ENCODE results near the gene CYP4B1. TPM values are rescaled to one million over a fixed set of nuclear protein-coding genes. Genes with fewer than 3 reads are reported as not detected.
"Not testable (repeated sequence)": the region's sequence is repeated elsewhere in the genome, so short reads cannot be mapped to it uniquely, and the experiment has no call there.

The CYP4B1 gene
- polyA plus RNA-seq (2012; ENCODE audit: missing spikeins), result not detected

DNA sequence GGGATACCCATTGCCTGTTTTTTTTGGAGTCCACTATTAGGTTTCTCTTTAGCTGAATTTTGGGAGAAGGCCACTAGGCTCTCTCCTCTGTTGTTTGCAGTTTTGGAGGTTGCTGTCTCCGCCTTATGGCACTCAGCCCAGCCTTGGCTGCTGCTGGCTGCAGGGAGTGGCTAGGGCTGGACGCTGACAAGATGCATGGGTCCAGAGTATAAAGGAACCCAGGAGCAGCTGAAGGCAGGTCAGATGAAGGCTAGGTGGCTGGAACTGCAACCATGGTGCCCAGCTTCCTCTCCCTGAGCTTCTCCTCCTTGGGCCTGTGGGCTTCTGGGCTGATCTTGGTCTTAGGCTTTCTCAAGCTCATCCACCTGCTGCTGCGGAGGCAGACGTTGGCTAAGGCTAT is at the start of gene CYP4B1:
Gene CYP4B1 (plus strand): TSS at position 237 of the 400 bp plus-strand sequence. CDS start 36 bp downstream, at position 273.
- FAIRE-seq, result no peak

DNA sequence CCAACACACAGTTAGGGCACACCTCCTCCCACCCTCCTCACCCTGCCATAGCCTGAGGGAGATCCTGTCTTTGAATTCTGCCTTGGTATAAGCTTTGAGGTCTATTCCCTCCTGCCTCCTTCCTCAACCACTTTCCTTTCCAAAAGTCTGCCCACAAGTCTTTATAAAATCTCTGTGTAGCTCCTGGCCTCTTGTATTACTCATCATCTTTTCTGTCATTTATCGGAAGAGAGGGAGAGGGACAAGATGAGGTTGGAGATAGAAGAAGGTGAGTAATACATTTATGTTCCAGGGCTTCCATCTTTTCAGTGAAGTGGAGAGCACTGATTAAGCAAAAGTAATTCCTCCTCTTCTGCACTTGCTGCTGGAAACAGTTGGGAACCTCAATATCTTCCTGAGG is 49.4 kb upstream of the CYP4B1 start:
- DNase-seq (ENCODE audit: insufficient read length), result no peak
- TF ChIP-seq POLR2A (IDR thresholded peaks at IDR 0.05; ENCODE audit: low read depth, low read length), result no peak
- TF ChIP-seq POLR2AphosphoS5 (IDR thresholded peaks at IDR 0.05; ENCODE audit: low read depth, low read length), result no peak
- TF ChIP-seq TAF1 (IDR thresholded peaks at IDR 0.05; ENCODE audit: borderline replicate concordance, low read depth, low read length), result no peak
- no peak for FAIRE-seq

More for the DNA sequence above, at the start of gene CYP4B1:
- no peak for DNase-seq (ENCODE audit: insufficient read length)
- no peak for TF ChIP-seq POLR2AphosphoS5 (IDR thresholded peaks at IDR 0.05; ENCODE audit: low read depth, low read length)
- TF ChIP-seq TAF1 (IDR thresholded peaks at IDR 0.05; ENCODE audit: borderline replicate concordance, low read depth, low read length), result no peak
- no peak for TF ChIP-seq POLR2A (IDR thresholded peaks at IDR 0.05; ENCODE audit: low read depth, low read length)

- DNase-seq (ENCODE audit: insufficient read length) (no peak), FAIRE-seq (no peak)
- no peak for TF ChIP-seq POLR2A (IDR thresholded peaks at IDR 0.05; ENCODE audit: low read depth, low read length)
These were observed 48.9 kb upstream of the CYP4B1 start for GRCh38 chr1:46749921-46750404.

GRCh38 chr1:46753985-46754384 is 44.9 kb upstream of the CYP4B1 start:
- FAIRE-seq (no peak), DNase-seq (ENCODE audit: insufficient read length) (no peak)
- TF ChIP-seq TAF1 (IDR thresholded peaks at IDR 0.05; ENCODE audit: borderline replicate concordance, low read depth, low read length), result no peak
- TF ChIP-seq POLR2A (IDR thresholded peaks at IDR 0.05; ENCODE audit: low read depth, low read length), result no peak
- no peak for TF ChIP-seq POLR2AphosphoS5 (IDR thresholded peaks at IDR 0.05; ENCODE audit: low read depth, low read length)

GRCh38 chr1:46754707-46755106 is 44.1 kb upstream of the CYP4B1 start:
- not testable (repeated sequence) for FAIRE-seq; DNase-seq (ENCODE audit: insufficient read length)

- FAIRE-seq (no peak), DNase-seq (ENCODE audit: insufficient read length) (no peak)
These were observed 43.7 kb upstream of the CYP4B1 start for GRCh38 chr1:46755121-46755520.

DNA sequence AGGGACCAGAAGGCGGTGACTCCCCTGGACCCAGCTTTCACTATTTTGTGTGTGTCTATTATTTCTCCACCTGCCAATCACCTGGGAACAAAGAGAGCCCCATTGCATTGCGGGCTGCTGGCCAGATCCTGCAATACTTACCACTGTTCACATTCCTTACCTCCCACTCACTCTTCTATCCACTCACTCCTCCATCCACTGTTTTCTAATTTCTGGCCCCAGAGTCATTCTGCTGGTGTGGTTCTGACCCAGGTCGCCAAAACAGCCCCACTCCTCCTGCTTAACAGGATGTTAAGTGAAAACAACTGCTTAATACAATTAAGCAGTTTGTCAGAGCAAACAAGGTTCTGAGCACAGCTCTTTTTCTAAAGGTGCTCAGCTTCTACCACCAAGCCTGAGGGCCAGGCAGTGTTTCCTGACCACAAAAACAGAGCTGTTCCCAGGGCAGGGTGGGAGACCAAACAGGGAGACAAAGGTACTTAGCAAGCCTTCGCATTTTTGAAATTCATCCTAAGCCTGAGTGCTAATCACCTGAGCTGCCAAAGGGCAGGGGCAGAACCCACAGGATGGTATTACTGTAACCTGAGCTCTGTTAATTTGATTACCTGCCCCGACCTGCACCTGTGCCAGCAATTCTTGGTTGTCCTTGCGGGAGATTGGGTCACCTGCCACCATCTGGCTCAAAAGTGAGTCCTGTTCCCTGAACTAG is 41.4 kb upstream of the CYP4B1 start:
- FAIRE-seq (no peak), DNase-seq (ENCODE audit: insufficient read length) (no peak)
- no peak for TF ChIP-seq POLR2AphosphoS5 (IDR thresholded peaks at IDR 0.05; ENCODE audit: low read depth, low read length)
- TF ChIP-seq POLR2A (IDR thresholded peaks at IDR 0.05; ENCODE audit: low read depth, low read length), result no peak
- TF ChIP-seq TAF1 (IDR thresholded peaks at IDR 0.05; ENCODE audit: borderline replicate concordance, low read depth, low read length), result no peak

More at GRCh38 chr1:46755121-46755520, 43.7 kb upstream of the CYP4B1 start:
- TF ChIP-seq POLR2AphosphoS5 (IDR thresholded peaks at IDR 0.05; ENCODE audit: low read depth, low read length) (no peak), TAF1 (IDR thresholded peaks at IDR 0.05; ENCODE audit: borderline replicate concordance, low read depth, low read length) (no peak), POLR2A (IDR thresholded peaks at IDR 0.05; ENCODE audit: low read depth, low read length) (no peak)

DNA sequence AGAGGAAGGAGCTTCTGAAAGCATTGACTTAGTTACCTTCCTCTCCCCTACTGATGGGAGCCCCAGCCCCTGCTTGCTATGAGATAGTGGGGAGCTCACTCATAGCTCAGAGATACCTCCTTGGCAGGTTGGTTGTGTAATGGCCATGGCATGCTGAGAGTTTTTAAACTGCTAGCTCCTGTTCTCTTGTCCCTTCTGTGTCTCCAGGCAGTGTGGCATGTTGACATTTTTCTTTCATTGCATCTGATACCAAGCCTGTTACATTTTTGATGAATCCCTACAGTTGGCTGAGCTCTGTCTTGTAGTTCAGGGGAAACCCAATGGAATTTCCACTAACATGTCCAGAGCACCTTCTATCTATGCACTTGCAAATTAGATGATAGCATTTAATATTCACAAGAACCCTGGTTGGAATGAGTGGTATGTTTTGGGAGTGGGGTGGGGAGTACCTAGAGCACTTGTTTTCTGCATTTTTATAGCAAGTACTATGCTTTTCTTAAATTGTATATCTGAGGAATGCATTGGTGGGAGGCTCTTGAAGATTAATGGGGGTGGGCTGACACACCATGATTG is 40.8 kb upstream of the CYP4B1 start:
- TF ChIP-seq TAF1 (IDR thresholded peaks at IDR 0.05; ENCODE audit: borderline replicate concordance, low read depth, low read length), result no peak
- TF ChIP-seq POLR2A (IDR thresholded peaks at IDR 0.05; ENCODE audit: low read depth, low read length), result no peak
- no peak for TF ChIP-seq POLR2AphosphoS5 (IDR thresholded peaks at IDR 0.05; ENCODE audit: low read depth, low read length)
- no peak for FAIRE-seq

DNA sequence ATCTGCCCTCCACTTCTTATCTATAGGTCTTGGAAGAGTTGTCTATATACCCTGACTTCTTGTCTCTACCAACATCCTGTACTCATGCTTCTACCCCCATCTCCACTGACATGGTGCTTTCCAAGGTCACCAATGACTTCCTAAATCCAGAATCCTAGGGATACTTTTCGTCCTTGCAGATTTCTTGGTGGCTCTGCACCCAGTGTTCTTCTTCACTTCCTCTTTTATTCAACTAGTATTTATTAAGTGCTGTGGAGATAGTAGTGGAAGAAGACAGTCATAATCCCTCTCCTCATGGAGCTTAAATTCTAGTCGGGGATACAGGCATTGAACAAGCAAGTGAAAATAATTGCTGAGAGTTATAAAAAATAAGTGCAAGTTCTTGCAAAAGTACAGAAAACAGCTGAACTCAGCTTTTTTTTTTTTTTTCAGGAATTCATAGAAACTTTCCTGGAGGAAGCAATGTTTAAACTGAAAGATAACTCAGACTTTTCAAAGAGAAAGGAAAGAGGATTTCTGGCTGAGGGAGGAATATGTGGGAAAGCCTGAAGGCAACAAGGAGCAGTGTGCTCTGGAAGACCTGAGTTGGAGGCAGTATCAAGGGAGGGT is 38.2 kb upstream of the CYP4B1 start:
- FAIRE-seq, result no peak

More for the DNA sequence above, 40.8 kb upstream of the CYP4B1 start:
- no peak for DNase-seq (ENCODE audit: insufficient read length)

DNA sequence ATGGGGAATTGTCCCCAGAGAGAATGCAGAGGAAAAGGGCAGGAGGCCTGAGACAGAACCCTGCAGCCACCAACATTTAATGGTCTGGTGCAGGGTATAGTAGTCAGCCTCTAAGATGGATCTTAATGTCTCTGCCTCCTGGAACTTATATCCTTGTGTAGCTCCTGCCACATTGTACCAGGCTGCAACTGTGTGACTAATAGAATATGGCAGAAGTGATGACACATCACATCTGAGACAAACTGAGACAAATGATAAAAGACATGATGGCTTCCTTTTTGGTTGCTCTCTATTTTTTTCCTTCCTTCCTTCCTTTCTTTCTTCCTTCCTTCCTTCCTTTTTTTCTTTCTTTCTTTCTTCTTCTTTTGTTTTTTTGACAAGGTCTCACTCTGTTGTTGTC is 37.1 kb upstream of the CYP4B1 start:
- FAIRE-seq, result no peak

More for the DNA sequence above, 38.2 kb upstream of the CYP4B1 start:
- no peak for DNase-seq (ENCODE audit: insufficient read length)
- no peak for TF ChIP-seq TAF1 (IDR thresholded peaks at IDR 0.05; ENCODE audit: borderline replicate concordance, low read depth, low read length)
- TF ChIP-seq POLR2A (IDR thresholded peaks at IDR 0.05; ENCODE audit: low read depth, low read length), result no peak
- TF ChIP-seq POLR2AphosphoS5 (IDR thresholded peaks at IDR 0.05; ENCODE audit: low read depth, low read length), result no peak

DNA sequence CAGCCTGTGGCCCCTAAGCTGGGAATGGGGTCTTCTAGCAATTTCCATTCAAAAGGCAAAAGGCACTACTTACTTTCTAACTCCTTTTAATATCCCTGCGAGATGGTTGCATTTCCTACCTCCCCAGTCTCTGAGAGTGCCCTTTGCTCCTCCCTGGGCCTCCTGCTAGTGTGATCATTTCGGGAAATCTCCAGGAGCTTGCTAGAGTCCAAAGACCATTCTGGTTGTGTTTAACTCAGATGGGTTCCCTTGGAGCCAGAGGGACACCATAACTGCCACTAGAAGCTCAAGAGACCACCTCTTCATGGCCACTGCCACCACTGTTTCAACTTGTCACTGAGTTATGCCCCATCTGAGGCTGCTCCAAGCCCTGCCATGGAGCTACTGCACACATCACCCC is 34.4 kb upstream of the CYP4B1 start:
- DNase-seq (ENCODE audit: insufficient read length) (no peak), FAIRE-seq (no peak)
- TF ChIP-seq POLR2A (IDR thresholded peaks at IDR 0.05; ENCODE audit: low read depth, low read length) (no peak), TAF1 (IDR thresholded peaks at IDR 0.05; ENCODE audit: borderline replicate concordance, low read depth, low read length) (no peak), POLR2AphosphoS5 (IDR thresholded peaks at IDR 0.05; ENCODE audit: low read depth, low read length) (no peak)

More for the DNA sequence above, 37.1 kb upstream of the CYP4B1 start:
- no peak for TF ChIP-seq POLR2A (IDR thresholded peaks at IDR 0.05; ENCODE audit: low read depth, low read length)
- TF ChIP-seq TAF1 (IDR thresholded peaks at IDR 0.05; ENCODE audit: borderline replicate concordance, low read depth, low read length), result no peak
- no peak for TF ChIP-seq POLR2AphosphoS5 (IDR thresholded peaks at IDR 0.05; ENCODE audit: low read depth, low read length)
- no peak for DNase-seq (ENCODE audit: insufficient read length)

Data from GM12892 (cell line).